GM19043 (cell line): Measurements from ENCODE around the gene OPCML.

ENCODE experiments used
- ATAC-seq: cut with Tn5 transposase; IDR thresholded peaks from one replicate; pipeline ENCODE4 v1.9.1; 2021; ENCODE audit warnings: low read depth; ENCODE audit not compliant: unreplicated experiment

OPCML gene

DNA sequence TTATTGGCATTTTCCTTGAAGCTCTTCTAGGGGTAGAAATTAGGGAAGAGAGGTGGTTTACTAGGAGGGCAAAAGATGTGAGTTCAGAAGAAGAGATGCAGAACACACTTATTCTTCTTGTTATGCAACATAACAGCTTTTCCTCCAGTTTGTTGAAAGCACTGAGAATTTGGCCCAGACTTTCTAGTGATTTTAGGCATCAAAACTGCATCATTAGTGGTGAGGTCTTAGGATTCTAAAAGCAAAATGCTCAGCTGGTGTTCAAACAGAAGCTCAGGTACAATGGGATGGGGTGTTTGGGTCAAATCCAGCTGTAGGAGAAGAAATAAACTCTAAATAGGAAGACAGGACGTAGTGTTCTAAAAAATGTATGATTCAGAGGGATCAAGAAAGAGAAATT is 221.1 kb downstream of the OPCML start:
- no peak for ATAC-seq

DNA sequence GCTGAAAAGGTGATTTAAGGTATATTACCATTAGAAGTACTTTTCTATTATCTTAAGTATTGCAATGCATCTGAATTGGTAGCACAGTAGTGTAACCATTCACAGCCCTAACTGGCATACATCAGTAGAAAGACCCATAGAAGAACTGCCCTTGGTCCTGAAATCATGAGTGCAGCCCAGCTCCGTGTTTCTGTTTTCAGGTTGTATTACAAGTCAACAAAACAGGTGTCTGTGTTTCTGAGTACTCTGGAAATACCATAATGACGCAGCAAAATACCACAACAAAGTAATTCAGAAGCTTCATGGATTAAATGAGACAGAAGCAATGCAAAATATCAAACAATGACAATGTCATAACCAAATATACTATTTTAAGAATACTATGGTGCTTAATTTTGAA is 226.3 kb downstream of the OPCML start:
- no peak for ATAC-seq

- ATAC-seq: no peak
Measured at GRCh38 chr11:133305208-133305956, 226.9 kb downstream of the OPCML start.

- ATAC-seq: no peak
Measured at GRCh38 chr11:133303262-133303661, 229.0 kb downstream of the OPCML start.

- ATAC-seq: no peak
Measured at GRCh38 chr11:133302056-133302455, 230.2 kb downstream of the OPCML start.

GRCh38 chr11:133300666-133301065 is 231.6 kb downstream of the OPCML start:
- no peak for ATAC-seq

DNA sequence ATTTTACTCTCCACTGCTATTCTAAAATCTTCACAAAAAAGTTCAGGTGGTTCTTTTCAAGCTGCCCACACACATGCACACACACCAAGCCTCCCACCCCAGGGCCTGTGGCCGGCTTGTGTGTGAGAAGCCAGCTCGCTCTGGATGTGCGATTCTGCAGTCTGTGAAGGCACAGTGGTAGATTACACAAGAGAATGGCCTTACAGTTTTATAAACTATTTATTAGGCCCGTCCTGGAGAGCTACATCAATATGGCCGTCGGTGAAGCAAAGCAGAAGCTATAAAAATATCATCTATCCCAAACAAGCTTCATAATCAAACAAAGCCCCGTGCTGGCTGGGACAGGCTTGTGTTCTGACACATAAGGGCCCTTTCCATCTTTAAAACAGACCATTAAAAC is 240.5 kb downstream of the OPCML start:
- no peak for ATAC-seq

DNA sequence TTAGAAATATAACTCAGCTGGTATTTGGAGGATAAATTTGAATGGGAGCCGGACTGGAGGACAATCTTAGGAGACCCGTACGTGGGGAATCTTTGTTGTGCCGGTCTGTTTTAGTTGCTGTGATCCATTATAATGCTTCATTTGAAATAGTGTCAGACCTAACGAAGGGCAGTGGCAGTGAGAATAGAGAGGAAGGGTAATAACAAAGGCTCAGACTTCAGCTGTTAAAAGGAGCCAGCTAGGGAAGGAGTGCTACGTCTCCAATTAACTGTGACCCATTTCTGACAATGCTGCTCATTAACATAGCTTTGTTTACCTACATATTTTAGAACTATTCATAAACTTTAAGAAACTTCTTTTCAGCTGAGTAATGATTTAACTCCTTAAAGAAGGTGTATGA is 246.9 kb downstream of the OPCML start:
- no peak for ATAC-seq

DNA sequence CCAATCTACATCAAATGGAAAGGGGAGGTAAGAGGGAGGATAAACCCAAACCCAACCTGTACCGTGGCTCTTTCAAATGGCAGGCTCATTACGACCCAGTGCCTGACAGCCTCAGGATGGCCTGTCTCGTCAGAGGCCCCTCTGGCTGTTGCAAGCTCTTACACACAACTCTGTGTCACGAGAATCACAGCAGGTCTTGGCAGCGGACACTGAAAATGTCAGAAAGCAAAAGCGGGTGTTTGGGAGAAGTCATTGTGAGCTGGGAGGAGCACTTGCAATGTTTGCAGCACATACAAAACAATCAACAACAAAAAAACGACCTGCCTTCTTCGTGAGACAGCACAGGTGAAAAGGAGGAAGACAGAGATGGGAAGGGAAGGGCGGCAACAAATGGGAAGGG is 248.1 kb downstream of the OPCML start:
- no peak for ATAC-seq

GRCh38 chr11:133277886-133278285 is 254.4 kb downstream of the OPCML start:
- no peak for ATAC-seq

DNA sequence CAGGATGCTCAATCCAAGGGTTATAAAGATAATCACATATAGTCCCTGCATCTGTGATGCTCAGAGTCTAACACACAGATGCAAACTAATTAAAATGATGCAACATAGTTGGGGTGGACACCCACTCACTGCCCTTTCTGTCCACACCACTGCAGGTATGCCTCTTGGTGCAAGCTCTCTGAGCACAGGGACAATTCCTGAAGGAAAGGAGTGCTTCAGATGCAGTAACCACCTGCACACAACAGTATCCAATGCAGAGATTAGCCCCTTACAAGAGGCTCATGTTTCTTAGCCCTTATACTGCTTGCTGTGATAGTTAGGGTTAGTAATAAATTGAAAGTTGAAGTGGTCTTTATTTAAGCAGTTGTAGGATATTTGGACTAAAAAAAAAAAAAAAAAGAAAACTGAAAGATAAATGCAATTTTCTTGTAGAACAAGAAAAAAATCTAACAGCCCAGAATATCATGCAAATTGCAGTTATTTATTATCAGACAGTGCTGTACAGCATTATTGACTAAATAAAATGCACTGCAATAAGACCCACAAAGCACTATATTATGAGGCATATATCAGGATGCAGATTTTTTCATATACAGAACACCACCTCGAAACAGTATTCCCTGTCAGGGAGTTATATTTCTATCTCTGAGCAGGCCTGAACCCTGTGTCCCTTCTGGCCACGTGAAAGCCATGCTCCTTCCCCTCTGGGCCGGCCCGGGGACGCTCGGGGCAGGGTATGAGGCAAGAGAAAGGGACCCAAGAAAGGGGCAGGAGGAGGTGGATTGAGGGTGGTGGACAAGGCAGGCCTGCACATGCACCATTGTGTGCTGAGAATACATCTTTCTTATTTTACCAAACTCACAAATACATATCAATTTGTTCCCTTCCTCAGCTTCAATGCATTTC is 260.2 kb downstream of the OPCML start:
- no peak for ATAC-seq

GRCh38 chr11:133271206-133271605 is 261.1 kb downstream of the OPCML start:
- no peak for ATAC-seq

DNA sequence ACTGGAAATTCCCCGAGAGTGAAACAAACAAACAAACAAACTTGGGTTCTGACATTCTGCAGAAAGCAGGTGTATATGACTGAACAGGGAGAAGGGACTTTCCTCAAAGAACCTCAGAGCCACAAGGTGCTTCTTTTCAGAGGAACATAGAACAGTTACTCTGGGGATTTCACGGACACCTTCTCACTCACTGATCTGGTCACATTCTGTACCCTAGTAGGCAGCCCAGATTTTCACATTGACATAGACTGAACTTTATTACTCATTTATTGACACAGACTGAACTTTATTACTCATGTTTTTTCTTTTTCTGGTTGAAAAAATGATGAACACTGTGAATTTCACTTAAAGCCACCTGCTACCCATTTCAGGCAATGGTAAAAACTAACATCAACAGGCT is 263.0 kb downstream of the OPCML start:
- peak; percentile 95 for ATAC-seq

DNA sequence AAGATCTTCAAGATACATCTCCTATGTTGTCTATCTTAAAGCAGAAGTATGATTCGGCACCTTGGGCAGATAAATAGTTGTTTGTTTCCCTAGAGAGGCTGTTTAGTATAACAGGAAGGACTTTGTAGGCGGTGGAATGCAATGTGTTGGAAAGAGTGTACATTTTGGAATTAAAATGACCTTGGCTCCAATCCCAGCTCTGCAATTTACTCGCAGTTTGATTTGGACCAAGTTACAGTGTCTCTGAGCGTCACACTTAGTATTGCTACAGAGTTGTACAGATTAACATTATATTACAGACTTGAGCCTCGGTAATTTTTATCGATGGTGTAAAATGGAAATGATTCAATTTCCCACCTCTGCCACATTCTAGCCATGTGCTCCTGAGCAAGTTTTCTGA is 265.3 kb downstream of the OPCML start:
- ATAC-seq: no peak

DNA sequence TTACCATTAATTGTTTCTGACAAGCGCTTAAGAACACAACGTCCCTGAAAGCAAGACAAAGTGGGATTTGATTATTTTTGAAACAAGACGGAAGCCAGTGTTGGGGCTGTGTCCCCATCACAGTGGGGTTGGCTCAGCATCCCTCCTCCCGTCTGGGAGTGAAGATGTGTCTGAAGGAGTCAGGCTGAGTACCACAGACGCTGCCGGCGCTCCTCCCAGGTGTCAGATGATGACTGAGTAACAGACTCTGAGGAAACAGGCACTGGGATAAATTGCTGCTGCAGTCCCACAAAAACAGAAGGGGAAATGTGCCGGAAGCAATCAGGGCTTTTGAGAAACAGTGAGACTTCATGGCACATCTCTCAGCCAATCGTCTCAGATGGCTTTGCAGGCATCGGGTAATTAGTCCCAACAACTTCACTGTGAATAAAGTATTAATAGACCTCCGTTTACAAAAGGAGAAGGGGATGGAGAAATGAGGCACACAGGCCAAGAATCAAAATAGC is 266.7 kb downstream of the OPCML start:
- ATAC-seq: no peak

DNA sequence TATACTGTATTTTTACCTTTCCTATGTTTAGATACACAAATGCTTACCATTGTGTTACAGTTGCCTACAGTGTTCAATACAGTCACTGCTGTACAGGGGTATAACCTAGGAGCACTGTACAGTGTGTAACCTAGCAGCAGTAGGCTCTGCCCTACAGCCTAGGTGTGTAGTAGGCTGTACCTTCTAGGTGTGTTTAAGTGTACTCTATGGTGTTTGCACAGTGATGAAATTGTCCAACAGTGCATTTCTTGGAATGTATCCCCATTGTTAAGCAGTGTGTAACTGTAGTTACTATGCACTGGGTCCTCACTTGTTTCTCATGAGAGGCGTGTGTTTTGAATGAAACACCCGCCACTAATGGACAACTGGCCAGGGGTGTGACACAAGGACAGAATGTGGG is 269.0 kb downstream of the OPCML start:
- ATAC-seq: no peak

DNA sequence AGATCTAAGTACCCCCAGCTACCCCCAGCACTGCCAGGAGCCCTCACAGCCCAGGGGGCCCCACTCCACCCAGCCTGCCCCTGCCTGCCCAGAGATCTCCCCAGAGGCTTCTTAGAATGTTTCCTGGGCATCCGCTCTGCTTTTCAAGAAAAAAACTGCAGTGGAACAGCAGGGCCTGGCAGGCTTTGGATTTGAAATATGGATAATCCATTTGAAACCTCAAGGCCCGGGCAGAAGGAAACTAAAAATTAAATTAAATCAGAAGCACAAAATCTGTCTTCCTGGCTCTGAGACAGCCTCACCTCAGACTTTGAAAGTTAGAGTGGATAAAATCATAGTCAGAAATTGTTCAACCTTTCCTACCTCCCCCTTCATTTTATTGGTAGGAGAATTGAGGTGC is 273.6 kb downstream of the OPCML start:
- no peak for ATAC-seq

DNA sequence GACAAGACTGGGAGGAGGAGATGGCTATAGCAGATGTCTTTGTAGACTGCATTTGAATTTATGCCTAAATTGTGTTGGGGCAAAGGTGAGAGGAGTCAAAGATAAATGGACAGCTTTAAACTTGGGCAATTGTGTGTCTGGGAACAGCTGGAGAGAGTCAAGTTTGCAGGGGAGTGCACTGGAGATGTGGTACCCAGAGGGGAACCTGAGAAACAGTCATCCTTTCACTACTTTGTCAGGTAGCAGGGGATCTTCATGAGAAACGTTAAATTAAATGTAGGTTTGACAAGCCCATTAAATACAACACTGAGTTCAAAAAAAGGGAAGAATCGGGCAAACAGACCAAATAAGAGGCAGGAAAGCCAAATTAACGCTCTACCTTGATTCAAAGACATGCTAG is 277.7 kb downstream of the OPCML start:
- ATAC-seq: no peak

DNA sequence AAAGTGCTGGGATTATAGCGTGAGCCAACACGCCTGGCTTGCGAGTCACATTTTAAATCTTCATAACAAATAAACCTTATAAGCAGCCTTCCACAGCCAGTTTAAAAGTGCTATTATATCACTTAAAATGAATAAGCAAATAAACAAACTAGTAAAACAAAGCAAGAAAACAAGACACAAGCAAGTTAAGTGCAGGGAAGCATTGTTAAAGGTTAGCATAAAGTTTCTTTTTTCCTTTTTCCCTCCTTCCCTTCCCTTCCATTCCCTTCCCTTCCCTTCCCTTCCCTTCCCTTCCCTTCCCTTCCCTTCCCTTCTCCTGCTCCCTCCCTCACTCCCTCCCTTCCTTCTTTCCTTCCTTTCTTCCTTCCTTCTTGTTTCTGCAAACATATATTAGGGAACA is 278.7 kb downstream of the OPCML start:
- no peak for ATAC-seq

- ATAC-seq: no peak
Measured at GRCh38 chr11:133251841-133252240, 280.5 kb downstream of the OPCML start.

- no peak for ATAC-seq
Measured at GRCh38 chr11:133249530-133249929, 282.8 kb downstream of the OPCML start.

- no peak for ATAC-seq
Measured at GRCh38 chr11:133249065-133249464, 283.2 kb downstream of the OPCML start.
